ENCODE data around the gene CLSTN3.

CLSTN3 gene

GRCh38 chr12:7116916-7117315 is 13.3 kb upstream of the CLSTN3 start:
- Histone ChIP-seq H3K9me3 (no peaks in the 10 kb centered on the region), H3K27ac (no peak overlapping the region), H3K36me3 (peaks cover 60% of the 10 kb centered on the region), H3K27me3 (no peaks in the 10 kb centered on the region), H3K4me1 (ENCODE audit: control insufficient read depth in 1 of 2, insufficient read depth in 1 of 2, low read depth in 1 of 2, low read length in 1 of 2) (peaks cover 12% of the 10 kb centered on the region in 2 experiments), H3K4me3 (ENCODE audit: low read depth in 1 of 2, low read length in 1 of 2) (no peak overlapping the region)
- TF ChIP-seq, protein P1, sequence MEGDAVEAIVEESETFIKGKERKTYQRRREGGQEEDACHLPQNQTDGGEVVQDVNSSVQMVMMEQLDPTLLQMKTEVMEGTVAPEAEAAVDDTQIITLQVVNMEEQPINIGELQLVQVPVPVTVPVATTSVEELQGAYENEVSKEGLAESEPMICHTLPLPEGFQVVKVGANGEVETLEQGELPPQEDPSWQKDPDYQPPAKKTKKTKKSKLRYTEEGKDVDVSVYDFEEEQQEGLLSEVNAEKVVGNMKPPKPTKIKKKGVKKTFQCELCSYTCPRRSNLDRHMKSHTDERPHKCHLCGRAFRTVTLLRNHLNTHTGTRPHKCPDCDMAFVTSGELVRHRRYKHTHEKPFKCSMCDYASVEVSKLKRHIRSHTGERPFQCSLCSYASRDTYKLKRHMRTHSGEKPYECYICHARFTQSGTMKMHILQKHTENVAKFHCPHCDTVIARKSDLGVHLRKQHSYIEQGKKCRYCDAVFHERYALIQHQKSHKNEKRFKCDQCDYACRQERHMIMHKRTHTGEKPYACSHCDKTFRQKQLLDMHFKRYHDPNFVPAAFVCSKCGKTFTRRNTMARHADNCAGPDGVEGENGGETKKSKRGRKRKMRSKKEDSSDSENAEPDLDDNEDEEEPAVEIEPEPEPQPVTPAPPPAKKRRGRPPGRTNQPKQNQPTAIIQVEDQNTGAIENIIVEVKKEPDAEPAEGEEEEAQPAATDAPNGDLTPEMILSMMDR (IDR thresholded peaks at IDR 0.05), result no peak

DNA sequence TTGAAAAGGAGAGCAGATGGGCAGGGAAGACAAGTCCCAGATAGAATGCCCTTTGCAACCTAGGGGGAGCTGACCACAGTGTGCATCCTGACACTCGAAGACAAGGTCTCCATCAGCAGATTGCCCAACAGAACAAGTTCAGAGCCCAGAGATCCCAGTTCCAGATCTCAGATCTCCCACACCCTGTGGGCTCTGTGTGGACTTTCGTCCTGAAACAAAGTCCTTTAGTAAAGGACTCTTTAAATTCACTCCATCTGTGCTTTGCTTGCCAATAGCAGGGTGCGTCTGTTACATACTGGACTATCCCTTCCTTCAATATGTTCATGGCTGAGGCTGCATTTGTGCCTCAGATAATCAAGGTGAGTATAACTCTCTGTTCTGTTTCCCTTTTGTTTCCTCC is 12.5 kb upstream of the CLSTN3 start:
- no peaks in the 10 kb centered on the region for H3K27me3 ChIP-seq
- H3K9me3 ChIP-seq, result no peaks in the 10 kb centered on the region
- H3K27ac ChIP-seq, result no peak overlapping the region
- TF ChIP-seq, protein P1 (IDR thresholded peaks at IDR 0.05), result no peak
- peaks cover 63% of the 10 kb centered on the region for H3K36me3 ChIP-seq
- peaks cover 8 to 9% of the 10 kb centered on the region in 2 experiments for H3K4me1 ChIP-seq (ENCODE audit: control insufficient read depth in 1 of 2, insufficient read depth in 1 of 2, low read depth in 1 of 2, low read length in 1 of 2)
- no peak overlapping the region for H3K4me3 ChIP-seq (ENCODE audit: low read depth in 1 of 2, low read length in 1 of 2)

DNA sequence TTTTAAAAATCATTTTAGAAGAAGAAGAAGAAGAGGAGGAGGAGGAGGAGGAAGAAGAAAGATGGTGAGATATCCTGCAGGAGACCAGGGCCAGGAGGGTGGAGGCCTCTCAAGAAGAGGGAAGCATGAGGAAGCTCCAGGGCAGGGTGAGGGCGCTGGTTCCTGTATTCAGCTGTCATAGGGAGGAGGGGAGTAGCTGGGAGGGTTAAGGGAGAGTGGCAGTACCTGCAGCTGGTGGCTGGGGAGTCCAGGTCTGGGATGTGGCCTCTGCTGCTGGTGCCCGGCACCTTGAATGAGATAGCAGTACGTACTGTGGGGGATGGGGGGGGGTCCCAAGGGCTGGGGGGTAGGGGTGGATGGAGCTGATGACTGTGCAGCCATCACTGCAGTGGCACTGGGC is 11.3 kb upstream of the CLSTN3 start:
- no peaks in the 10 kb centered on the region for H3K4me1 ChIP-seq (ENCODE audit: control insufficient read depth in 1 of 2, insufficient read depth in 1 of 2, low read depth in 1 of 2, low read length in 1 of 2)
- H3K4me3 ChIP-seq (ENCODE audit: low read depth in 1 of 2, low read length in 1 of 2), result no peak overlapping the region
- H3K9me3 ChIP-seq, result no peaks in the 10 kb centered on the region
- TF ChIP-seq, protein P1 (IDR thresholded peaks at IDR 0.05), result no peak
- H3K27me3 ChIP-seq, result peaks cover 4% of the 10 kb centered on the region
- H3K27ac ChIP-seq, result no peak overlapping the region
- peaks cover 63% of the 10 kb centered on the region for H3K36me3 ChIP-seq

DNA sequence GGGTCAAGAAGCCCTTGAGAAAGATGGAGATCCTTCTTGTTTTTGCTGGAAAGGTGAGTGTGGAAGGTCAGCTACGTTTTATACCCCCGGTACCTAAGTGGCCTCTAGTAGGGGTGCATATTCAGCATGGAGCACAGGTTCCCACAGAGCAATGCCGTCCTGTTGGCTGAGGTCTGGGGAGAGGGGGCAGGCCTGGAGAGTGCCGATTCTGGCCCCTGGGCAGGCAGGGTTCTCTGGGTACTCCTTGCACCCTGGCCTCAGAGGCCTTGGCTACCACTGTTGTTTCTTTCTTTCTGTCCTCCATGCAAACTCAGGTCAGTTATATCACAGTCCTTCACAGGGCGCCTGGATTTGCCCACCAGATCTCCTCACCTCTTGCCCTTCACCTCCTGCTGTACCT is 10.0 kb upstream of the CLSTN3 start:
- no peaks in the 10 kb centered on the region for H3K9me3 ChIP-seq
- no peaks in the 10 kb centered on the region for H3K4me1 ChIP-seq (ENCODE audit: control insufficient read depth in 1 of 2, insufficient read depth in 1 of 2, low read depth in 1 of 2, low read length in 1 of 2)
- peaks cover 11% of the 10 kb centered on the region for H3K27me3 ChIP-seq
- TF ChIP-seq, protein P1 (IDR thresholded peaks at IDR 0.05), result no peak
- H3K27ac ChIP-seq, result no peak overlapping the region
- H3K36me3 ChIP-seq, result peaks cover 52% of the 10 kb centered on the region
- H3K4me3 ChIP-seq (ENCODE audit: low read depth in 1 of 2, low read length in 1 of 2), result no peak overlapping the region

GRCh38 chr12:7121324-7121723 is 8.8 kb upstream of the CLSTN3 start:
- Histone ChIP-seq H3K36me3 (peaks cover 41% of the 10 kb centered on the region), H3K4me1 (ENCODE audit: control insufficient read depth in 1 of 2, insufficient read depth in 1 of 2, low read depth in 1 of 2, low read length in 1 of 2) (no peaks in the 10 kb centered on the region), H3K27me3 (peaks cover 11% of the 10 kb centered on the region), H3K4me3 (ENCODE audit: low read depth in 1 of 2, low read length in 1 of 2) (no peak overlapping the region), H3K9me3 (no peaks in the 10 kb centered on the region), H3K27ac (no peak overlapping the region)
- TF ChIP-seq, protein P1 (IDR thresholded peaks at IDR 0.05), result no peak

All from neutrophil (primary cell).